HepG2 (cell line): ENCODE data around the gene PRDX2. TPM values are rescaled to one million over a fixed set of nuclear protein-coding genes. Genes with fewer than 3 reads are reported as not detected.
A peak's percentile ranks its signal among the peaks of the same experiment; 100 is the strongest.

Experiments
- DBP ChIP-seq: sonication (generic); formaldehyde crosslinking; IDR thresholded peaks from 2 replicates; pipeline ENCODE4 v1.4.0; 2020; ENCODE audit warnings: missing genetic modification reagents; ENCODE audit errors: not compliant biosample characterization
- ISL2 ChIP-seq: sonication (generic); formaldehyde crosslinking; IDR thresholded peaks from 2 replicates; pipeline ENCODE4 v1.5.0; 2020; ENCODE audit warnings: missing genetic modification reagents
- KDM6A ChIP-seq: IDR thresholded peaks from 2 replicates; pipeline ENCODE4 v1.6.1; 2016; ENCODE audit warnings: low read depth
- NFAT5 ChIP-seq: sonication (generic); formaldehyde crosslinking; IDR thresholded peaks from 2 replicates; pipeline ENCODE4 v1.4.0; 2020; ENCODE audit warnings: missing genetic modification reagents
- SMC3 ChIP-seq: IDR thresholded peaks from 2 replicates; pipeline ENCODE4 v1.6.1; 2011; ENCODE audit warnings: low read length, improper control_type of control experiment
- TBX3 ChIP-seq: fragments of 450-650 bp; IDR thresholded peaks from 2 replicates; pipeline ENCODE4 v1.6.1; 2017; ENCODE audit warnings: antibody characterized with exemption, mild to moderate bottlenecking, inconsistent platforms, borderline replicate concordance
- ZFP36 ChIP-seq: fragments of 150-350 bp; IDR thresholded peaks from 2 replicates; pipeline ENCODE4 v1.6.1; 2018; ENCODE audit warnings: borderline replicate concordance, low read length, low read depth; ENCODE audit not compliant: partially characterized antibody
- ZNF281 ChIP-seq: sonication (generic); formaldehyde crosslinking; IDR thresholded peaks from 2 replicates; pipeline ENCODE4 v1.4.0; 2020; ENCODE audit warnings: missing genetic modification reagents, borderline replicate concordance
- ZNF318 ChIP-seq: sonication (generic); formaldehyde crosslinking; IDR thresholded peaks from 2 replicates; pipeline ENCODE4 v1.4.0; 2020; ENCODE audit warnings: mild to moderate bottlenecking, missing genetic modification reagents
- ZNF546 ChIP-seq: sonication (generic); formaldehyde crosslinking; conservative IDR thresholded peaks from 2 replicates; pipeline ENCODE4 v1.8.1; 2023; ENCODE audit warnings: mild to moderate bottlenecking, missing genetic modification reagents
- ZSCAN30 ChIP-seq: sonication (generic); formaldehyde crosslinking; IDR thresholded peaks from 2 replicates; pipeline ENCODE4 v1.5.0; 2020; ENCODE audit warnings: mild to moderate bottlenecking, missing genetic modification reagents
- polyA plus RNA-seq, 8 experiments: library from polyadenylated mRNA; depleted of rRNA in 3 of 8; stranded (reverse) in 7 of 8; unstranded in 1 of 8; fragments of >200 nt; fragmentation: Illumina TruSeq in 4 of 8; extraction: Trizol in 4 of 8; gene quantifications; 2 replicates each; pipeline versions ENCODE4 v1.2.1 to v1.2.3, GENCODE V29; 2011 to 2016; ENCODE audit warnings: low read depth in 4 of 8, missing spikeins in 1 of 8, mixed read lengths in 1 of 8; ENCODE audit not compliant: insufficient read depth in 1 of 8
- total RNA-seq, 5 experiments: library from RNA; depleted of rRNA; stranded (reverse); fragments of >200 nt; fragmentation: Illumina TruSeq; extraction: Trizol; gene quantifications; 2 replicates each; pipeline ENCODE4 v1.2.3, GENCODE V29; 2016; ENCODE audit warnings: low read depth in 1 of 5

PRDX2 gene
- total and polyA plus RNA-seq, 2 of the 13 experiments (the other 11 are each of a cell fraction or from before 2014, with no cell fraction given), result 218 to 381 TPM

- TF ChIP-seq ZNF318, result no peak
- no peak for TF ChIP-seq ISL2
- TF ChIP-seq ZNF281, result no peak
- no peak for TF ChIP-seq TBX3
- TF ChIP-seq ZSCAN30 (CRISPR knock-in tag), result no peak
- no peak for TF ChIP-seq DBP (CRISPR knock-in tag)
- TF ChIP-seq ZNF546 (CRISPR knock-in tag), result peak; percentile 61; the same call in 1 of the 2 replicates
- TF ChIP-seq SMC3, result no peak; the same call in 1 of the 2 replicates
- no peak for TF ChIP-seq ZFP36
- no peak for TF ChIP-seq KDM6A (CRISPR knock-in tag)
- TF ChIP-seq NFAT5, result no peak
Measured at GRCh38 chr19:12757544-12758274, 43.9 kb downstream of the PRDX2 start (continued).
